ENCODE results near the gene REXO2.

REXO2 gene

DNA sequence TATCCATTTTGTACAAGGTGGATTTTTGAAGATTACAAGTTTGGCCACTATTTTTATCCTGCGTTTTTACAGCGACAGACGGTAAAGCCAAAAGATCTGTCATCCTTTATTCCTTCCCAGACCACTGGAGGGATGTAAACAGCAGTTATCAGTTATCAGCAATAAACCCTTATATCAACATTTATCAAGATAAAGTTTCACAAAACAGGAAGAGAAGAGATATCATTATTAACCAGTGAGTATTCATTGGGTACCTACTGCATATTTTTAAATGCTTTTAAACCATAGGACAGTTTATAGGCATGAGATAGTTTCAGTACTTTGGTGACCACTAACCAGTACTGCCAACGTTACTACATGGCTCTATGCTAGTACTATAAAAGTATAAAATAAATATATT lies 5.9 kb upstream of the REXO2 start:
- Histone ChIP-seq H3K4me3 (ENCODE audit: low read length) (no peak overlapping the region), H3K79me2 (ENCODE audit: low read length) (no peaks in the 10 kb centered on the region), H3K36me3 (replicated peaks; ENCODE audit: insufficient read depth, low read length) (no peaks in the 10 kb centered on the region), H3K27me3 (replicated peaks; ENCODE audit: insufficient read depth, low read length) (no peaks in the 10 kb centered on the region), H4K20me1 (ENCODE audit: insufficient read depth, low read length) (no peaks in the 10 kb centered on the region), H2AFZ (ENCODE audit: low read length) (no peak overlapping the region), H3K9me3 (replicated peaks; ENCODE audit: insufficient read depth, low read length) (no peaks in the 10 kb centered on the region), H3K4me2 (ENCODE audit: low read depth, low read length) (no peak overlapping the region), H3K4me1 (ENCODE audit: low read length) (no peaks in the 10 kb centered on the region), H3K9ac (ENCODE audit: low read length) (no peak overlapping the region), H3K9me2 (replicated peaks; ENCODE audit: insufficient read depth, low read length) (no peaks in the 10 kb centered on the region), H3F3A (ENCODE audit: insufficient read depth, low read length) (no peaks in the 10 kb centered on the region), H3K27ac (ENCODE audit: low read length) (no peak overlapping the region)
- TF ChIP-seq EZH2phosphoT487 (IDR thresholded peaks at IDR 0.05; ENCODE audit: low read length) (no peak), EZH2 (optimal IDR thresholded peaks at IDR 0.05; ENCODE audit: low read depth, low read length) (no peak)
- TF ChIP-seq, protein P1, sequence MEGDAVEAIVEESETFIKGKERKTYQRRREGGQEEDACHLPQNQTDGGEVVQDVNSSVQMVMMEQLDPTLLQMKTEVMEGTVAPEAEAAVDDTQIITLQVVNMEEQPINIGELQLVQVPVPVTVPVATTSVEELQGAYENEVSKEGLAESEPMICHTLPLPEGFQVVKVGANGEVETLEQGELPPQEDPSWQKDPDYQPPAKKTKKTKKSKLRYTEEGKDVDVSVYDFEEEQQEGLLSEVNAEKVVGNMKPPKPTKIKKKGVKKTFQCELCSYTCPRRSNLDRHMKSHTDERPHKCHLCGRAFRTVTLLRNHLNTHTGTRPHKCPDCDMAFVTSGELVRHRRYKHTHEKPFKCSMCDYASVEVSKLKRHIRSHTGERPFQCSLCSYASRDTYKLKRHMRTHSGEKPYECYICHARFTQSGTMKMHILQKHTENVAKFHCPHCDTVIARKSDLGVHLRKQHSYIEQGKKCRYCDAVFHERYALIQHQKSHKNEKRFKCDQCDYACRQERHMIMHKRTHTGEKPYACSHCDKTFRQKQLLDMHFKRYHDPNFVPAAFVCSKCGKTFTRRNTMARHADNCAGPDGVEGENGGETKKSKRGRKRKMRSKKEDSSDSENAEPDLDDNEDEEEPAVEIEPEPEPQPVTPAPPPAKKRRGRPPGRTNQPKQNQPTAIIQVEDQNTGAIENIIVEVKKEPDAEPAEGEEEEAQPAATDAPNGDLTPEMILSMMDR (IDR thresholded peaks at IDR 0.05; ENCODE audit: low read length), result no peak
- no peak for DNase-seq

DNA sequence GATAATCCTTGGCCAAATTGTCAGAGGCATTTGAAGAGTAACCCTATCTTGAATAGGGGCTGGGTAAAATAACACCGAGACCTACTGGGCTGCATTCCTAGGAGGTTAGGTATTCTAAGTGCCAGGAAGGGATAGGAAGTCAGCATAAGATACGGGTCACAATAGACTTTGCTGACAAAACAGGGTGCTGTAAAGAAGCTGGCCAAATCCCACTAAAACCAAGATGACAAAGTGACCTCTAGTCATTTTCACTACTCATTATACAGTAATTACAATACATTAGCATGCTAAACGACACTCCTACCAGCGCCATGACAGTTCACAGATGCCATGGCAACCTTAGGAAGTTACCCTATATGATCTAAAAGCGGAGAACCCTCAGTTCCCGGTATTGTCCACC lies 964 bp upstream of the REXO2 start:
- TF ChIP-seq EZH2phosphoT487 (IDR thresholded peaks at IDR 0.05; ENCODE audit: low read length) (no peak), EZH2 (optimal IDR thresholded peaks at IDR 0.05; ENCODE audit: low read depth, low read length) (no peak)
- TF ChIP-seq, protein P1 (IDR thresholded peaks at IDR 0.05; ENCODE audit: low read length), result no peak
- Histone ChIP-seq H3K27ac (ENCODE audit: low read length) (no peak overlapping the region), H3K36me3 (replicated peaks; ENCODE audit: insufficient read depth, low read length) (no peaks in the 10 kb centered on the region), H2AFZ (ENCODE audit: low read length) (0 out of 2 replicates have a peak overlapping the region, but pooled peaks have one; percentile 95), H3K9me2 (replicated peaks; ENCODE audit: insufficient read depth, low read length) (no peaks in the 10 kb centered on the region), H3F3A (ENCODE audit: insufficient read depth, low read length) (no peaks in the 10 kb centered on the region), H3K9ac (ENCODE audit: low read length) (no peak overlapping the region), H3K4me1 (ENCODE audit: low read length) (peaks cover 16% of the 10 kb centered on the region), H3K27me3 (replicated peaks; ENCODE audit: insufficient read depth, low read length) (no peaks in the 10 kb centered on the region), H3K4me3 (ENCODE audit: low read length) (no peak overlapping the region), H3K4me2 (ENCODE audit: low read depth, low read length) (no peak overlapping the region), H3K79me2 (ENCODE audit: low read length) (peaks cover 40% of the 10 kb centered on the region), H3K9me3 (replicated peaks; ENCODE audit: insufficient read depth, low read length) (no peaks in the 10 kb centered on the region), H4K20me1 (ENCODE audit: insufficient read depth, low read length) (no peaks in the 10 kb centered on the region)
- DNase-seq, result no peak

DNA sequence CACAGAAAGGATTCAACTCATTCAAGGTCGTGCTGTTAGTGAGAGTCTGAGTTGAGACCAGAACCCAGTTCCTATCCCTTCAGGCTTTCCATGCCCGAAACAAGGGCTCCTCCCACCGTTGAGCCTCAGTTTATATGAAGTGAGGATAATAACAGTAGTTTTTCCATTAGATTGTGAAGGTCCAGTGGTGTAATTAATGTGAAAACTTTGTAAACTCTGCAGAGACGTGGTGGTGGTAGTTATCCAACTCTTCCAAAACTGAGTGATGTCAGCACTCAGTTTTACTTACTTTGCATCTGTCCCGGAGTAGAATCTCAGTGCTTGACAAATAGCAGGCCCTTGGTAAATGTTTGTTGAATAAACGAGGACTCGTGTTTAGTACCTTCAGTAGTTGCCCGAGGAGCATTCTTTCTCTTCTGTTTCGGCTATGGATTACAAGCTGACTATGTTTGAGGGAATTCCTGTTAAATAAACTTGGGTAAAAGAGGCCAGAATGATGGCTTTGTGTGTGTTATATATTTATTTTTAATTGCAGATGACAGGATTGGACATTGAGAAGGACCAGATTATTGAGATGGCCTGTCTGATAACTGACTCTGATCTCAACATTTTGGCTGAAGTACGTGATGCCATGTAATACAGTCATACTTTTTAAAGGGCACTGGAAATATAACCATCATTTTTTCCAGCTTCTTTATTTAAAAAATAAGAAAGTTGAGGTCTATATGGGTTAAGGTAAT lies 1.0 kb downstream of the REXO2 start:
- Histone ChIP-seq H3K79me2 (ENCODE audit: low read length) (peaks cover 60% of the 10 kb centered on the region), H3K36me3 (replicated peaks; ENCODE audit: insufficient read depth, low read length) (no peaks in the 10 kb centered on the region), H3K27me3 (replicated peaks; ENCODE audit: insufficient read depth, low read length) (no peaks in the 10 kb centered on the region), H3K9me2 (replicated peaks; ENCODE audit: insufficient read depth, low read length) (no peaks in the 10 kb centered on the region), H3K4me1 (ENCODE audit: low read length) (peaks cover 31% of the 10 kb centered on the region), H4K20me1 (ENCODE audit: insufficient read depth, low read length) (no peaks in the 10 kb centered on the region), H3K4me2 (ENCODE audit: low read depth, low read length) (peak overlapping the region; percentile 75), H3K9me3 (replicated peaks; ENCODE audit: insufficient read depth, low read length) (no peaks in the 10 kb centered on the region), H3F3A (ENCODE audit: insufficient read depth, low read length) (no peaks in the 10 kb centered on the region), H3K4me3 (ENCODE audit: low read length) (peak overlapping the region; percentile 98), H3K27ac (ENCODE audit: low read length) (peak overlapping the region; percentile 40; the same call in 1 of the 2 replicates), H2AFZ (ENCODE audit: low read length) (peak overlapping the region; percentile 95), H3K9ac (ENCODE audit: low read length) (peak overlapping the region; percentile 83)
- no peak for DNase-seq
- TF ChIP-seq EZH2phosphoT487 (IDR thresholded peaks at IDR 0.05; ENCODE audit: low read length), result no peak
- TF ChIP-seq, protein P1 (IDR thresholded peaks at IDR 0.05; ENCODE audit: low read length), result no peak

All from MM.1S (cell line).